HG02840 (cell line): ENCODE data around the gene ABO.
"Not testable (repeated sequence)": the region's sequence is repeated elsewhere in the genome, so short reads cannot be mapped to it uniquely, and the experiment has no call there.

Experiments
- ATAC-seq: cut with Tn5 transposase; IDR thresholded peaks from one replicate; pipeline ENCODE4 v1.9.1; 2021; ENCODE audit warnings: mild to moderate bottlenecking, moderate library complexity, moderate number of reproducible peaks; ENCODE audit not compliant: unreplicated experiment, low FRiP score

Gene ABO

GRCh38 chr9:133248726-133249295 is 26.2 kb downstream of the ABO start:
- ATAC-seq = no peak

- ATAC-seq = no peak
Observed at GRCh38 chr9:133247632-133248031, 27.4 kb downstream of the ABO start.

GRCh38 chr9:133246991-133247390 is 28.0 kb downstream of the ABO start:
- no peak for ATAC-seq

GRCh38 chr9:133246562-133246961 is 28.4 kb downstream of the ABO start:
- no peak for ATAC-seq

GRCh38 chr9:133242991-133243390 is 32.0 kb downstream of the ABO start:
- ATAC-seq = no peak

GRCh38 chr9:133242241-133242640 is 32.8 kb downstream of the ABO start:
- no peak for ATAC-seq

GRCh38 chr9:133239533-133240090 is 35.4 kb downstream of the ABO start:
- ATAC-seq = no peak

- no peak for ATAC-seq
Observed at GRCh38 chr9:133238851-133239532, 36.0 kb downstream of the ABO start.

GRCh38 chr9:133238272-133238850 is 36.6 kb downstream of the ABO start:
- ATAC-seq = no peak

- no peak for ATAC-seq
Observed at GRCh38 chr9:133237035-133237731, 37.8 kb downstream of the ABO start.

- ATAC-seq = not testable (repeated sequence)
Observed at GRCh38 chr9:133236291-133237034, 38.5 kb downstream of the ABO start.

- ATAC-seq = no peak
Observed at GRCh38 chr9:133235549-133236222, 39.3 kb downstream of the ABO start.

GRCh38 chr9:133234577-133235322 is 40.3 kb downstream of the ABO start:
- no peak for ATAC-seq

GRCh38 chr9:133233681-133234432 is 41.1 kb downstream of the ABO start:
- no peak for ATAC-seq

GRCh38 chr9:133231934-133232568 is 43.0 kb downstream of the ABO start:
- not testable (repeated sequence) for ATAC-seq

GRCh38 chr9:133230514-133230913 is 44.5 kb downstream of the ABO start:
- ATAC-seq = not testable (repeated sequence)

GRCh38 chr9:133230093-133230492 is 44.9 kb downstream of the ABO start:
- ATAC-seq = no peak
